HG02571 (cell line): ENCODE measurements around the gene SNX24.
"Not testable (repeated sequence)": the region's sequence is repeated elsewhere in the genome, so short reads cannot be mapped to it uniquely, and the experiment has no call there.

Experiments used
- ATAC-seq: cut with Tn5 transposase; IDR thresholded peaks from one replicate; pipeline ENCODE4 v1.9.1; 2021; ENCODE audit warnings: mild to moderate bottlenecking, moderate library complexity; ENCODE audit not compliant: unreplicated experiment

The SNX24 gene, protein sequence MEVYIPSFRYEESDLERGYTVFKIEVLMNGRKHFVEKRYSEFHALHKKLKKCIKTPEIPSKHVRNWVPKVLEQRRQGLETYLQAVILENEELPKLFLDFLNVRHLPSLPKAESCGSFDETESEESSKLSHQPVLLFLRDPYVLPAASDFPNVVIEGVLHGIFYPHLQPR

DNA sequence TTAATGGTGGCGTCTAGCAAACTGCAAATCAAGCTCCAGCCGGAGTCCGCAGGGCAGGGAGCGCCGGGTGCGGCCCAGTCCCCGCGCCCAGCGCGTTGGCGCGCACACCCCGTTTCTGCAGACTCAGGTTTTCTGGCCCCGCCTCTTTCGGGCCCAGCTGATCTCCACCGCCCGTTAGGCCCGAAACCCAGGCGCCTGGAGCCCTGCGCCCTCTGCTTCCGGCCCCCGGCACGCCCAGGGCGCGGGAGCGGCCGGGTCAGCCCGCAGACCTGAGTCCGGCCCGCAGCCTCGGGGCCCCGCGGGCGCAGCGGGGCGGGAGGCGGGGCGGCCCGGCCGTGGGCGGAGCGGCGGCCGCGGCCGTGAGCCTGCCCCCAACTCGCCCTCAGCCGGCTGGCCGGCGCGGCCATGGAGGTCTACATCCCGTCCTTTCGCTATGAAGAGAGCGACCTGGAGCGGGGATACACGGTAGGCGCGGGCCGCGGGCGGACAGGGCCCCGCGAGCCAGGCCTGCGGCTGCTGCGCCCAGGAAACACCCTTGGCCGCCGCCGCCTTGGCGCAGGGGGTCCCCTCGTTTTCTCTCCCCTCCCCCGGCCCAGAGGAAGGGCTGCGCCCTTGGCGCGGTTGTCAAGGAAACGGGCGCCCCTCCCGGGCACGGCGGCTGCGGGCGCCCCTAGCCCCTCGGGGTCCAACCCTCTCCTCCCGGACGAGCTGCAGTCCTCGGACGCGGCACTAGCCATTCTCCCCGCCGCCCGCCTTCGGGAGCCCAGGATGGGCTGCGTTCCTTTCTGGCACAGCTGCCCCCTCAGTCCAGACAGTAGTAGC is at the start of gene SNX24:
SNX24 (plus strand) TSS at position 385 of the 822 bp plus-strand sequence; CDS start at position 406, 21 bp downstream.
- ATAC-seq: peak; percentile 75

GRCh38 chr5:122805481-122805880 is 39.9 kb upstream of the SNX24 start:
- no peak for ATAC-seq

- ATAC-seq: no peak
Observed at GRCh38 chr5:122810405-122810804, 35.0 kb upstream of the SNX24 start.

- ATAC-seq: no peak
Observed at GRCh38 chr5:122815218-122815767, 30.1 kb upstream of the SNX24 start.

GRCh38 chr5:122816756-122817155 is 28.7 kb upstream of the SNX24 start:
- ATAC-seq: no peak

GRCh38 chr5:122831984-122832383 is 13.4 kb upstream of the SNX24 start:
- no peak for ATAC-seq

DNA sequence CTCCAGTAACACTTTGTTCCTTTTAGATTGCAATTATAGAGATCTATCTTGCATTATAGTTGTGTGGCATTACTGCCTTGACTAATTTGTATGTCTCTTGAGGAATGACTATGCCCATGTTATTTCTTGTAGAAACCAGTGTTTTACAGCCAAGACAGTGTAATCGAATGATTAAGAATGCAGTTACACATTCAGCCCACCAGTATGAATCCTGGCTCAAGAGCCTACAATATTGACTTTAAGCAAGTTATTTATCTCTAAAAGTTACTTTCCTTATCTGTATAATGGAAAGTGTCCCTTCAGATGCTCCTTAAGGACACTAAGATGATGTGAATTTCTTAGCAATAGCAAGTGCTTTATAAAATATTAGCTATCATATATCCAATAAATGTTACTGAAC is 9.7 kb upstream of the SNX24 start:
- no peak for ATAC-seq

DNA sequence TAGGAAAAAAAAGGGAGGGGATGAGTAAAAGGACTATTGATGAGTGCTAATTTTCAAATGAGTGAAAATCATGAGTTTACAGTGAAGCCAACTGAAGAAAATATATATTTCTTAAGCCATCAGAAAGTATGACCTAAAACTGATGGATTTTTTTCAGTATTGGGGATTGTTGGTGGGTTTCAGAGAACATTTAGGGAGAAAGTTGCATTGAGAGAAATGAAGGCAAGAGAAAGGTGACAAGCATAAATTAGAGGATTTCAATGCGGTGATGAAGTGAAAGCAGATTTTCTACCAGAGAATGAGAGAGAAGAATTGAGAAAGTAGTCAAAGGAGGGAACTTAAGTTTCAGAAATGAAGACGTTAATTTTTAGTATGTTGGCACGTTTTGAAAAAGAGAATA is 8.5 kb upstream of the SNX24 start:
- ATAC-seq: no peak

- no peak for ATAC-seq
Observed at GRCh38 chr5:122839731-122840130, 5.7 kb upstream of the SNX24 start.

DNA sequence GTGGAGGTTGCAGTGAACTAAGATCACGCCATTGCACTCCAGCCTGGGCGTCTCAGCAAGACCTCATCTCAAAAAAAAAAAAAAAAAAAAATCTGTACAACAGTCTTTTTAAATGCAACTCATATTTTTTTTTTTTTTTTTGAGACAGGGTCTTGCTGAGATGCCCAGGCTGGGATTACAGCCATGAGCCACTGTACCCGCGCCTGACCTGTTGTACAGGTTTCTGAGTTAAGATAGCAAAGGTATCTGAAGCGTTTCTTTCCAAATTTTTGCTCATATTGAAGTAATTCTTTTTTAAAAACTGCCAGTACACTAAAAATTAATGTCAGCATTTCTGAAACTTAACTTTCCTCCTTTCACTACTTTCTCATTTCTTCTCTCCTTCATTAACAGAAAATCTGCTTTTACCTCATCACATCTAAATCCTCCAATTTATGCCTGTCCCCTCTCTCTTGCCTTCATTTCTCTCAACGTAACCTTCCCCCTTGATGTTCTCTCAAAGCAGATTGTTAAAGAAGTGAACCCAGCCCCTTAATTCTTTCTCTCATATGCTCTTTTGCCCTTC is 3.3 kb upstream of the SNX24 start:
- no peak for ATAC-seq

GRCh38 chr5:122844136-122844909 is 1.1 kb upstream of the SNX24 start:
- peak; percentile 7 for ATAC-seq

- ATAC-seq: peak; percentile 48
Observed at GRCh38 chr5:122844910-122845228, 544 bp upstream of the SNX24 start.

- ATAC-seq: no peak
Observed at GRCh38 chr5:122846051-122846550, 688 bp downstream of the SNX24 start.

GRCh38 chr5:122847687-122848081 is 2.3 kb downstream of the SNX24 start:
- no peak for ATAC-seq

- no peak for ATAC-seq
Observed at GRCh38 chr5:122849771-122850170, 4.4 kb downstream of the SNX24 start.

DNA sequence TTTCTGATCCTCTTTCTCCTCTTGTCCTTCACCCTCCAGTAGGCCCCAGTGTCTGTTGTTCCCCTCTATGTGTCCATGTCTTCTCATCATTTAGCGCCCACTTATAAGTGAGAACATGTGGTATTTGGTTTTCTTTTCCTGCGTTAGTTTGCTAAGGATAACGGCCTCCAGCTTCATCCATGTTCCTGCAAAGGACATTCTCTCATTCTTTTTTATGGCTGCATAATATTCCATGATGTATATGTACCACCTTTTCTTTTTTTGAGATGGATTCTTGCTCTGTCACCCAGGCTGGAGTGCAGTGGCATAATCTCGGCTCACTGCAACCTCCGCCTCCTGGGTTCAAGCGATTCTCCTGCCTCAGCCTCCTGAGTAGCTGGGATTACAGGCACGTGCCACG is 12.1 kb downstream of the SNX24 start:
- ATAC-seq: not testable (repeated sequence)

- no peak for ATAC-seq
Observed at GRCh38 chr5:122858451-122858850, 13.0 kb downstream of the SNX24 start.

GRCh38 chr5:122863240-122863639 is 17.8 kb downstream of the SNX24 start:
- no peak for ATAC-seq

DNA sequence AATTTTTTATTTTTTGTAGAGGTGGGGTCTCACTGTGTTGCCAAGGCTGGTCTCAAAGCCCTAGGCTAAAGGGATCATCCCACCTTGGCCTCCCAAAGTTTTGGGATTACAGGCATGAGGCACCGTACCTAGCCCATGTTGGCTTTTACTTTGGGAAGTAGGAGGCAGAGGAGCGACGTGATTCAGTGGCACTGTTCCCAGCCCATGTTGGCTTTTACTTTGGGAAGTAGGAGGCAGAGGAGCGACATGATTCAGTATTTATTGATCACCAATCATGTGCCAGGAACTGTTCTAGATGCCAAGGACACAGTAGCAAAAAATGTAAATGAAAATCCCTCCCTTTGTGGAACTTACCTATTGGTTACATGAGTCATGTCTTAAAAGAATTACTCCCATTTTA is 18.3 kb downstream of the SNX24 start:
- ATAC-seq: no peak

DNA sequence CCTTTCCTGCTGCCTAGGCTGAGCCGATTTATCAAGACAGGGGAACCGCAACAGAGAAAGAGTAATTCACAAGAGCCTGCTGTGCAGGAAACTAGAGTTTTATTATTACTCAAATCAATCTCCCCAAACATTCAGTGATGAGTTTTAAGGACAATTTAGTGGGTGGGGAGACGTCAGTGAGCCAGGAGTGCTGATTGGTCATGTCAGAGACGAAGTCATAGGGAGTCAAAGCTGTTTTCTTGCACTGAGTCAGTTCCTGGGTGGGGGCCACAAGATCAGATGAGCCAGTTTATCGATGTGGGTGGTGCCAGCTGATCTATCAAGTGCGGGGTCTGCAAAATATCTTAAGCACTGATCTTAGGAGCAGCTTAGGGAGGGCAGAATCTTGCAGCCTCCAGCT is 19.0 kb downstream of the SNX24 start:
- no peak for ATAC-seq

DNA sequence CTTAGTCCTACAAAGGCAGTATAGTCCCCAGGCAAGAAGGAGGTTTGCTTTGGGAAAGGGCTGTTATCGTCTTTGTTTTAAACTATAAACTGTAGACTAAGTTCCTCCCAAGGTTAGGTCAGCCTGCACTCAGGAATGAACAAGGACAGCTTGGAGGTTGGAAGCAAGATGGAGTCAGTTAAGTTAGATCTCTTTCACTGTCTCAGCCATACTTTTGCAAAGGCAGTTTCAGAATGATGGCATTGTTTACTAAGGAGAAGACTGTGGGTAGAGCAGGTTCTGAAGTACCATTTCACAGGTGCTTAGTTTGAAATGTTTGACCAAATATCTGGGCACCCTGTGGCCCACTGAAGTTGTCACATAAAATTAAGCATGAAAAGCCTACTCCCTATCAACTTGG is 19.4 kb downstream of the SNX24 start:
- ATAC-seq: no peak
